Gastroesophageal sphincter (tissue), 3 donors: Measurements from ENCODE around the gene JPT2.

Experiments
- POLR2A ChIP-seq, 2 donors: fragments of 450-650 bp; IDR thresholded peaks; one replicate each; pipeline ENCODE4 v1.6.1; 2017; ENCODE audit warnings: antibody characterized with exemption in 2 of 2, mild to moderate bottlenecking in 2 of 2, moderate library complexity in 1 of 2
- TF ChIP-seq, protein P1 (sequence below), 4 experiments: fragments of 200-600 bp in 2 of 4; fragments of 450-650 bp in 2 of 4; sonication (generic) in 1 of 4; IDR thresholded peaks; one replicate each; pipeline ENCODE4 v1.5.1; 2017 to 2019; ENCODE audit warnings: antibody characterized with exemption in 4 of 4, mild to moderate bottlenecking in 2 of 4, moderate library complexity in 2 of 4

DNA sequence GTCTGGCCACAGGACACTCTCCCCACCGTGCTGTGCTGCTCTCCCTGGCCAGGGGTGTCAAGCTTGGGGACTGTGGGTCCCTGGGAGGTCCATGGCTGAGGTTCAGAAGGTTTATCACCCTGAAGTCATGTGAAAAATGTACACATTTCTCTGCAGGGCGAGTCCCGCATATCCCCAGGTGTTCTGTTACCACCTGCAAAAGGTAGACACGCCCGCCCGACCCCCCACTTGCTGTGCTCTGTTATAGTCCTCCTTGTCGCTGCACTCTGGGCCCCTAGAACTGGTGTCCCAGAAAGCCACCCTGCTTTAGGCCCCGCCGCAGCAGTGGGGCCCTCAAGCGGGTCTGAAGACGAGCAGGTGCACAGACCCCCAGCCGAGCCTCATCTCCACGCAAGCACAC lies 11.8 kb downstream of the JPT2 start:
- TF ChIP-seq, protein P1, sequence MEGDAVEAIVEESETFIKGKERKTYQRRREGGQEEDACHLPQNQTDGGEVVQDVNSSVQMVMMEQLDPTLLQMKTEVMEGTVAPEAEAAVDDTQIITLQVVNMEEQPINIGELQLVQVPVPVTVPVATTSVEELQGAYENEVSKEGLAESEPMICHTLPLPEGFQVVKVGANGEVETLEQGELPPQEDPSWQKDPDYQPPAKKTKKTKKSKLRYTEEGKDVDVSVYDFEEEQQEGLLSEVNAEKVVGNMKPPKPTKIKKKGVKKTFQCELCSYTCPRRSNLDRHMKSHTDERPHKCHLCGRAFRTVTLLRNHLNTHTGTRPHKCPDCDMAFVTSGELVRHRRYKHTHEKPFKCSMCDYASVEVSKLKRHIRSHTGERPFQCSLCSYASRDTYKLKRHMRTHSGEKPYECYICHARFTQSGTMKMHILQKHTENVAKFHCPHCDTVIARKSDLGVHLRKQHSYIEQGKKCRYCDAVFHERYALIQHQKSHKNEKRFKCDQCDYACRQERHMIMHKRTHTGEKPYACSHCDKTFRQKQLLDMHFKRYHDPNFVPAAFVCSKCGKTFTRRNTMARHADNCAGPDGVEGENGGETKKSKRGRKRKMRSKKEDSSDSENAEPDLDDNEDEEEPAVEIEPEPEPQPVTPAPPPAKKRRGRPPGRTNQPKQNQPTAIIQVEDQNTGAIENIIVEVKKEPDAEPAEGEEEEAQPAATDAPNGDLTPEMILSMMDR (IDR thresholded peaks at IDR 0.05) = no peak
- TF ChIP-seq POLR2A (IDR thresholded peaks at IDR 0.05) = no peak
